WI38 (cell line): ENCODE data around the gene BMAL1.

ENCODE experiments used
- H3K4me3 ChIP-seq: 2 replicates; pipeline ENCODE4 v1.5.1; 2011; ENCODE audit warnings: low read depth, mild to moderate bottlenecking, control low read depth, low read length
- CTCF ChIP-seq: IDR thresholded peaks from 2 replicates; pipeline ENCODE4 v1.5.1; 2012; ENCODE audit warnings: low read depth, mild to moderate bottlenecking, control low read depth, low read length

Gene BMAL1

GRCh38 chr11:13277768-13278608 lies at the start of gene BMAL1:
TSS of gene BMAL1 (plus strand) at chr11:13277790. CDS start at chr11:13354309, 76,519 bp downstream.
- no peak for TF ChIP-seq CTCF
- H3K4me3 ChIP-seq, result peak within 1 kb of the TSS; percentile 89

GRCh38 chr11:13228572-13228971 lies 49.0 kb upstream of the BMAL1 start:
- TF ChIP-seq CTCF, result no peak
- H3K4me3 ChIP-seq, result no peak overlapping the region

- no peak for TF ChIP-seq CTCF
- H3K4me3 ChIP-seq, result no peak overlapping the region
Measured at GRCh38 chr11:13229136-13229535, 48.5 kb upstream of the BMAL1 start.

GRCh38 chr11:13229711-13230318 lies 47.8 kb upstream of the BMAL1 start:
- TF ChIP-seq CTCF, result no peak
- H3K4me3 ChIP-seq, result no peak overlapping the region

GRCh38 chr11:13233173-13233745 lies 44.3 kb upstream of the BMAL1 start:
- H3K4me3 ChIP-seq, result no peak overlapping the region
- TF ChIP-seq CTCF, result no peak

- TF ChIP-seq CTCF, result no peak
- no peak overlapping the region for H3K4me3 ChIP-seq
Measured at GRCh38 chr11:13235895-13236294, 41.7 kb upstream of the BMAL1 start.

GRCh38 chr11:13236626-13237025 lies 41.0 kb upstream of the BMAL1 start:
- H3K4me3 ChIP-seq, result no peak overlapping the region
- no peak for TF ChIP-seq CTCF
